BJ (cell line): ENCODE measurements around the gene TMF1. TPM values are rescaled to one million over a fixed set of nuclear protein-coding genes. Genes with fewer than 3 reads are reported as not detected.

Experiments used
- CTCF ChIA-PET: fragments of 350-600 bp; formaldehyde crosslinking; extraction: SDS; loops from one replicate; lab custom pipeline; 2021; ENCODE audit warnings: antibody characterized with exemption, inconsistent platforms; lab: Yijun Ruan, JAX
- POLR2A ChIA-PET: fragments of 300-600 bp; sonication (Branson Sonifier 250); formaldehyde crosslinking; extraction: SDS; loops from one replicate; lab custom pipeline; 2021; ENCODE audit warnings: antibody characterized with exemption; lab: Charles Lee
- DNase-seq: peaks from one replicate; pipeline ENCODE4 v3.0.0-alpha.2; 2011; ENCODE audit warnings: low read depth
- H3K27me3 ChIP-seq: 2 replicates; pipeline ENCODE4 v1.6.0; 2011; ENCODE audit warnings: low read length; ENCODE audit not compliant: control insufficient read depth, insufficient read depth
- H3K36me3 ChIP-seq: 2 replicates; pipeline ENCODE4 v1.5.1; 2011; ENCODE audit warnings: low read length; ENCODE audit not compliant: control insufficient read depth, insufficient read depth
- H3K4me3 ChIP-seq: 2 replicates; pipeline ENCODE4 v1.5.1; 2011; ENCODE audit warnings: low read depth, mild to moderate bottlenecking, control low read depth, low read length
- polyA plus RNA-seq: library from polyadenylated mRNA; depleted of rRNA; stranded (reverse); fragments of >200 nt; gene quantifications from 2 replicates; pipeline ENCODE4 v1.2.3, GENCODE V29; 2011
- TF ChIP-seq, protein P1 (sequence below): IDR thresholded peaks from 2 replicates; pipeline ENCODE4 v1.5.1; 2011; ENCODE audit warnings: low read depth, mild to moderate bottlenecking, control low read depth, inconsistent platforms, low read length, moderate library complexity; ENCODE audit not compliant: insufficient read depth

The TMF1 gene
- polyA plus RNA-seq, 1 experiment, result 7.7 TPM

DNA sequence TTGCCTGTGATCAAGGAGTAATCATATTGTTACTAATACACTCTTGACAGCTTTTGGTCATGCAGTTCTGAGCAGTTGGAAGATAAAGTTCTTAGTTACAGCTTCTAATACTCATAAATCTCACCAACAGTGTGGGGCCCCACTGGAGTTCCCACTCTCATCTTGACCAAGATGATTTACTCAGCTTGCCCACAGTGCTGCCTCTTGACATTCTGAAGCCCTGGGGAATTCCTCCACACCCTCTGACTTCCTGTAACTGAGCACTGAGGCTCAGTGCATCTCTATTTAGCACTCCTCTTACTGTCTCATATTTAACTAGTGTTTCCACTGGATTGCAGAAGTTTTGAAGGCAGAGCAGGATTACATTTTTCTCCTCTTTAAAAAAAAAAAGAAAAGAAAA is 30.7 kb upstream of the TMF1 start:
- Histone ChIP-seq H3K36me3 (no peaks in the 10 kb centered on the region), H3K27me3 (no peaks in the 10 kb centered on the region), H3K4me3 (no peak overlapping the region)
- POLR2A ChIA-PET, result no interaction called here
- no peak for DNase-seq
- TF ChIP-seq, protein P1, sequence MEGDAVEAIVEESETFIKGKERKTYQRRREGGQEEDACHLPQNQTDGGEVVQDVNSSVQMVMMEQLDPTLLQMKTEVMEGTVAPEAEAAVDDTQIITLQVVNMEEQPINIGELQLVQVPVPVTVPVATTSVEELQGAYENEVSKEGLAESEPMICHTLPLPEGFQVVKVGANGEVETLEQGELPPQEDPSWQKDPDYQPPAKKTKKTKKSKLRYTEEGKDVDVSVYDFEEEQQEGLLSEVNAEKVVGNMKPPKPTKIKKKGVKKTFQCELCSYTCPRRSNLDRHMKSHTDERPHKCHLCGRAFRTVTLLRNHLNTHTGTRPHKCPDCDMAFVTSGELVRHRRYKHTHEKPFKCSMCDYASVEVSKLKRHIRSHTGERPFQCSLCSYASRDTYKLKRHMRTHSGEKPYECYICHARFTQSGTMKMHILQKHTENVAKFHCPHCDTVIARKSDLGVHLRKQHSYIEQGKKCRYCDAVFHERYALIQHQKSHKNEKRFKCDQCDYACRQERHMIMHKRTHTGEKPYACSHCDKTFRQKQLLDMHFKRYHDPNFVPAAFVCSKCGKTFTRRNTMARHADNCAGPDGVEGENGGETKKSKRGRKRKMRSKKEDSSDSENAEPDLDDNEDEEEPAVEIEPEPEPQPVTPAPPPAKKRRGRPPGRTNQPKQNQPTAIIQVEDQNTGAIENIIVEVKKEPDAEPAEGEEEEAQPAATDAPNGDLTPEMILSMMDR, result no peak
- CTCF ChIA-PET, result no interaction called here

DNA sequence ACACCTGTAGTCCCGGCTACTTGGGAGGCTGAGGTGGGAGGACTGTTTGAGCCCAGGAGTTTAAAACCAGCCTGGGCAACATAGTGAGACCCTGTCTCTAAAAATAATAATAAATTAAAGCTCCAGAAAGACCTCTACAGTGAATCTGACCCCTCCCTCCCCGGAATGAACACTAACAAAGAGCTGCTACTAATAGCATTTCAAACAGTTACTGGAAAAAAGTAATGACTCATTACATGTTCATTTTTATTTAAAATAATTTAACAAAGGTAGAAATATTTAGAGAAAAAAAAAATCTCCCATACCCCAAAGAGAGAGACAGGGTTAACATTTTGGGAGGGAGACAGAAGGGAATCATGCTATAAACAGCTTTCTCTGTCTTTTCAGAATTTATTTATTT is 30.2 kb upstream of the TMF1 start:
- TF ChIP-seq, protein P1, result no peak
- H3K36me3 ChIP-seq, result no peaks in the 10 kb centered on the region
- no peaks in the 10 kb centered on the region for H3K27me3 ChIP-seq
- no peak for DNase-seq
- H3K4me3 ChIP-seq, result no peak overlapping the region
- ChIA-PET CTCF (no interaction called here), POLR2A (no interaction called here)

DNA sequence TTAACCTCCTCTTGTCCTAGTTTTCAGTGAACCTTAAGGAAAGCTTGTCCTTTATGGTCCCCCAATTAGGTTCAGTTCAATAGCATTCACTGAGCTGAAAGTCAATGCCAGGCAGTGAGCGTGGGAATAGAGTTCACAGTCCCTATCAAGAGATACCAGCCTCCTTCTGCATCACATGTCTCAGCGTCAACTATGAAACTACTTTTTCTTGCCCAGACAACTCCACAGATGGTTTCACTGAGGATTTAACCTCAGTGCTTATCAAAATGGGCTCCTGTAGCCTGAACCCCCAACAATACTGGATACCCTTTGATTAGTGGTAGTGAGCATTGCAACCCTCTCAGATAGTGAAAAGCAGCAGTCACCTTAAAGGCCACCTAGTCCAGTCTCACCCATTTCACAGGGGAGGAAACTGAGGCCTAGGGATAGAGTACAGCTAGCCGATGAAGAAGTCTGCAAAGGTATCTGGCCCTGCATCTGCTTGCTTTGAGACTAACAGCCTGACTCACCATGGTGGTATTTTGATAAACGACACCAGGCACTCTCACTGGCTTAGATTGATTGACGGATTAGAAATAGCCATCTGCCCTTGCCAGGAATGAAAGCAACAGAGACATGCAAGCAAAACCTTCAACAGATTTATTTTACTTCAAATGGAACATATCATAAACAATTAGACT is 29.6 kb upstream of the TMF1 start:
- TF ChIP-seq, protein P1, result no peak
- Histone ChIP-seq H3K36me3 (no peaks in the 10 kb centered on the region), H3K4me3 (no peak overlapping the region), H3K27me3 (no peaks in the 10 kb centered on the region)
- POLR2A ChIA-PET, result no interaction called here
- CTCF ChIA-PET, result no interaction called here
- no peak for DNase-seq

DNA sequence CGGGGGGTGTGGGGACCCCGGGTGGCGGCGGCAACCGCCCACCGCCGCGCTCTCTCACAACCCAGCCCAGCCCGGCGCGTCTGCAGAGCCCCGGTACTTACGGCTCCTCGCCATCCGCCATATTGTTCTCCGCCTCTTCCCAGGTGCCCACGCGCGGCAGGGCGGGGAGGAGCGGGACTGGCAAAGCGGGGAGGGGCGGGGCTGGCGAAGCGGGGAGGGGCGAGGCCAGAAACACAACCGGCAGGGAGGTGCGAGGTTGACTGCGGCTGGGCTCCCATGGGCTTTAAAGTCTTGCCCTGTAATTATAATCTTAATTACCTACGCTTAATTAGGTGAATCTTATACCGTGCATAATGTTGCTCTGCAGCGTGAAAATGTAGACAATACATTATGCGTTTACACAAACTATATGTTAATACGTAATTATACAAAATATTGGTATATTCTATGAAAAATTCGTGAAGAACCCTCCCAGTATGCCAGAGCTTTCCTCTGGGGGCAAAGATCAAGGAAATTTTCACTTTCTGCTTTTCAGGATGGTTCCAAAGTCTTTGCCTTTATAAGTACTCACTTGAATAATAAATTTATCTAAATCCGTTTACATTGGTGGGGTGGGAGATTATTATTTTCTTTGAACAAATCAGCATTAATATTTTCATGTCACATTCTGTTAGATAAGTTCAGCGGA is 28.2 kb upstream of the TMF1 start, which contains the start of gene UBA3:
TSS of gene UBA3 (minus strand) at position 133 of the 688 bp plus-strand sequence. CDS start at position 121, 12 bp downstream.
- H3K4me3 ChIP-seq, result peak within 1 kb of the TSS; percentile 73
- CTCF ChIA-PET, result interaction anchor here (0.6 kb wide), 1 partner anchor 26 kb away, joined by 3 read pairs; no protein-coding TSS in a partner anchor
- TF ChIP-seq, protein P1, result no peak
- no peak for DNase-seq
- H3K27me3 ChIP-seq, result no peaks in the 10 kb centered on the region
- POLR2A ChIA-PET, result no interaction called here
- peaks cover 1% of the 10 kb centered on the region; the same call in 1 of the 2 replicates for H3K36me3 ChIP-seq
